ENCODE measurements around the gene CD160. TPM values are rescaled to one million over a fixed set of nuclear protein-coding genes. Genes with fewer than 3 reads are reported as not detected.

CD160 gene
- polyA plus RNA-seq, 3 donors: 0.01 to 1.4 (median 0.16) TPM

DNA sequence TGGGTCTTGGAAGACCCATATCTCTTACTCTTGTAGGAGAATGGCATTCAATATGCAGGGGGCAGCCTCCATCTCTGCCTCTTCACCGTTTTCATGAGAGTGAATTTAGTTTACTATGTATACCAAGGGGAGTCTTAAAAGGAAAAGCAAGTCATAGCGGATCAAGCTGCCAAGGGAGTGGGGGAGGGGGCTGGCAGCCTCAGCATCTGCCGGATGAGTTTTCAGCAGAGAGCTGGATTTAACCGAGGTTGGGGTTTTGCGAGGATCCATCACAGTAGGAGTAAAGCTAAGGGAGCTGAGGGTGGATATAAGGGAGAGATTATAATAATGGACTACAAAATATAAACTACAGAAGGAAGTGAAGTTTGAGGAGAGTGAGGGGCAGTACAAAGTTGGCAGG lies 9.9 kb downstream of the CD160 start:
- peaks cover 6 to 9% of the 10 kb centered on the region in 2 donors for H3K36me3 Mint-ChIP-seq
- peaks cover 0 to 2% (median 1%) of the 10 kb centered on the region in 3 donors for H3K27me3 Mint-ChIP-seq (ENCODE audit: low read depth in 3 of 3)
- peaks cover 0 to 2% (median 0%) of the 10 kb centered on the region in 7 donors for H3K9me3 Mint-ChIP-seq
- Histone ChIP-seq H3K4me1 (ENCODE audit: control insufficient read depth in 1 of 2, insufficient read depth in 2 of 2, low read length in 2 of 2) (no peaks in the 10 kb centered on the region), H3K9me3 (replicated peaks in 1 of 2; ENCODE audit: control insufficient read depth in 1 of 2, insufficient read depth in 1 of 2, low read length in 2 of 2) (no peaks in the 10 kb centered on the region), H3K36me3 (replicated peaks in 1 of 2; ENCODE audit: control insufficient read depth in 1 of 2, insufficient read depth in 2 of 2, low read length in 2 of 2) (no peaks in the 10 kb centered on the region), H3K4me2 (replicated peaks; ENCODE audit: extremely low read depth, low read length, poor library complexity, severe bottlenecking) (no peak overlapping the region), H3K27me3 (ENCODE audit: control insufficient read depth in 2 of 2, insufficient read depth in 2 of 2, low read length in 2 of 2) (no peaks in the 10 kb centered on the region), H4K20me1 (ENCODE audit: insufficient read depth, low read length) (no peaks in the 10 kb centered on the region), H3K9ac (ENCODE audit: insufficient read depth, low read length, poor library complexity, severe bottlenecking) (no peak overlapping the region), H3K79me2 (ENCODE audit: insufficient read depth, low read length) (no peaks in the 10 kb centered on the region), H3K27ac (ENCODE audit: low read depth in 1 of 2, low read length in 2 of 2) (no peak overlapping the region), H3K4me3 (replicated peaks in 1 of 3; ENCODE audit: low read depth in 2 of 3, low read length in 3 of 3) (no peak overlapping the region), H2AFZ (ENCODE audit: insufficient read depth, low read depth, low read length, poor library complexity, severe bottlenecking) (no peak overlapping the region)
- intact Hi-C loops (cut with micrococcal nuclease): no loop called here
- H3K27ac Mint-ChIP-seq: no peak overlapping the region
- no peak overlapping the region for H3K4me3 Mint-ChIP-seq
- DNase-seq: no peak
- H3K4me1 Mint-ChIP-seq: no peaks in the 10 kb centered on the region
- TF ChIP-seq, protein P1, sequence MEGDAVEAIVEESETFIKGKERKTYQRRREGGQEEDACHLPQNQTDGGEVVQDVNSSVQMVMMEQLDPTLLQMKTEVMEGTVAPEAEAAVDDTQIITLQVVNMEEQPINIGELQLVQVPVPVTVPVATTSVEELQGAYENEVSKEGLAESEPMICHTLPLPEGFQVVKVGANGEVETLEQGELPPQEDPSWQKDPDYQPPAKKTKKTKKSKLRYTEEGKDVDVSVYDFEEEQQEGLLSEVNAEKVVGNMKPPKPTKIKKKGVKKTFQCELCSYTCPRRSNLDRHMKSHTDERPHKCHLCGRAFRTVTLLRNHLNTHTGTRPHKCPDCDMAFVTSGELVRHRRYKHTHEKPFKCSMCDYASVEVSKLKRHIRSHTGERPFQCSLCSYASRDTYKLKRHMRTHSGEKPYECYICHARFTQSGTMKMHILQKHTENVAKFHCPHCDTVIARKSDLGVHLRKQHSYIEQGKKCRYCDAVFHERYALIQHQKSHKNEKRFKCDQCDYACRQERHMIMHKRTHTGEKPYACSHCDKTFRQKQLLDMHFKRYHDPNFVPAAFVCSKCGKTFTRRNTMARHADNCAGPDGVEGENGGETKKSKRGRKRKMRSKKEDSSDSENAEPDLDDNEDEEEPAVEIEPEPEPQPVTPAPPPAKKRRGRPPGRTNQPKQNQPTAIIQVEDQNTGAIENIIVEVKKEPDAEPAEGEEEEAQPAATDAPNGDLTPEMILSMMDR (IDR thresholded peaks at IDR 0.05): no peak
- 84% methylated on average over 3 of the region's 5 CpGs for WGBS (ENCODE audit: insufficient coverage)

DNA sequence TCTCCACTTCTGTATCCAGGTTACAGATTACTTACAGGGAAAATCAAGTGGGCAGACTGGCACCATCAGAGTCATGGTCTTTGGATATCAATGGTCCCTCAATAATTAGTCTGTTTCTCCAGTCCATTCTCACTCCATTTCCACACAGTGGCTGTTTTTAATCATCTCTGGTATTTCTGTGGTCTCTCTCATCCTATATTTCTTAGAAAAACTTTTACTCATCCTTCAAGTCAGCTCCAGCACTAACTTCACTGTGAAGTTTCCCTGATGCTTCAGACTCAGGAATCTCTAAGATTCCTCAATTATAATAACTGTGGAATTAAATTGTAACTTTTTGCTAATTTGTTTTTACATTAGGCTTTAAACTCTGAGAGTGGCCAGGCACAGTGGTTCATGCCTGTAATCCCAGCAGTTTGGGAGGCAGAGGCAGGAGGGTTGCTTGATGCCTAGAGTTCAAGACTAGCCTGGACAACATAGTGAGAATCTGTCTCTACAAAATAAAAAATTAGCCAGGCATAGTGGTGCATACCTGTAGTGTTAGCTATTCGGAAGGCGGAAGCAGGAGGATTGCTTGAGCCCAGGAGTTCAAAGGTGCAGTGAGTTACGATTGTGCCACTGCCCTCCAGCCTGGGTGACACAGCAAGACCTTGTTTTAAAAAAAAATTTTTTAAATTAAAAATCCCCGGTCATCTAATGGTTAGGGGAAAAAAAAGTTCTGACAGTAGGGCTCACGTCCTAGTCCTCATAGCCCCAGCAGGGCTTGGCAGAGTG lies 10.6 kb downstream of the CD160 start:
- Histone ChIP-seq H3K79me2 (ENCODE audit: insufficient read depth, low read length) (no peaks in the 10 kb centered on the region), H3K9me3 (replicated peaks in 1 of 2; ENCODE audit: control insufficient read depth in 1 of 2, insufficient read depth in 1 of 2, low read length in 2 of 2) (no peaks in the 10 kb centered on the region), H3K4me3 (replicated peaks in 1 of 3; ENCODE audit: low read depth in 2 of 3, low read length in 3 of 3) (no peak overlapping the region), H3K9ac (ENCODE audit: insufficient read depth, low read length, poor library complexity, severe bottlenecking) (no peak overlapping the region), H2AFZ (ENCODE audit: insufficient read depth, low read depth, low read length, poor library complexity, severe bottlenecking) (no peak overlapping the region), H3K4me1 (ENCODE audit: control insufficient read depth in 1 of 2, insufficient read depth in 2 of 2, low read length in 2 of 2) (no peaks in the 10 kb centered on the region), H4K20me1 (ENCODE audit: insufficient read depth, low read length) (no peaks in the 10 kb centered on the region), H3K27ac (ENCODE audit: low read depth in 1 of 2, low read length in 2 of 2) (no peak overlapping the region), H3K36me3 (replicated peaks in 1 of 2; ENCODE audit: control insufficient read depth in 1 of 2, insufficient read depth in 2 of 2, low read length in 2 of 2) (no peaks in the 10 kb centered on the region), H3K4me2 (replicated peaks; ENCODE audit: extremely low read depth, low read length, poor library complexity, severe bottlenecking) (no peak overlapping the region), H3K27me3 (ENCODE audit: control insufficient read depth in 2 of 2, insufficient read depth in 2 of 2, low read length in 2 of 2) (no peaks in the 10 kb centered on the region)
- H3K4me1 Mint-ChIP-seq: no peaks in the 10 kb centered on the region
- H3K9me3 Mint-ChIP-seq: peaks cover 0 to 2% (median 0%) of the 10 kb centered on the region in 7 donors
- peaks cover 6 to 9% of the 10 kb centered on the region in 2 donors for H3K36me3 Mint-ChIP-seq
- TF ChIP-seq, protein P1 (IDR thresholded peaks at IDR 0.05): no peak
- peaks cover 0 to 2% (median 1%) of the 10 kb centered on the region in 3 donors for H3K27me3 Mint-ChIP-seq (ENCODE audit: low read depth in 3 of 3)
- intact Hi-C loops (cut with micrococcal nuclease): no loop called here
- 100% methylated on average over 2 of the region's 5 CpGs for WGBS (ENCODE audit: insufficient coverage)
- DNase-seq: no peak
- no peak overlapping the region for H3K27ac Mint-ChIP-seq
- H3K4me3 Mint-ChIP-seq: no peak overlapping the region
